Astrocyte (in vitro differentiated cells and primary cell): Measurements from ENCODE around the gene TCF7.

Experiments used
- CTCF ChIP-seq: IDR thresholded peaks from 2 replicates; pipeline ENCODE4 v1.5.1; 2011; ENCODE audit warnings: low read depth, mild to moderate bottlenecking, inconsistent platforms, low read length, moderate library complexity; ENCODE audit not compliant: insufficient read depth
- EZH2 ChIP-seq: IDR thresholded peaks from 2 replicates; pipeline ENCODE4 v1.6.1; 2012; ENCODE audit warnings: mild to moderate bottlenecking, low read length, inconsistent platforms; ENCODE audit not compliant: insufficient read depth

GRCh38 chr5:134077926-134078580 lies 36.4 kb upstream of the TCF7 start:
- TF ChIP-seq CTCF = no peak
- TF ChIP-seq EZH2 = no peak
